Epidermal melanocyte (primary cell): ENCODE measurements around the gene MIXL1.
"Not testable (repeated sequence)": the region's sequence is repeated elsewhere in the genome, so short reads cannot be mapped to it uniquely, and the experiment has no call there.

Experiments used
- DNase-seq: peaks from one replicate; pipeline ENCODE4 v3.0.0; 2011; ENCODE audit warnings: low spot score; ENCODE audit not compliant: insufficient read length

The MIXL1 gene

GRCh38 chr1:226223157-226223785, at the start of gene MIXL1:
Gene MIXL1 (plus strand): TSS chr1:226223664. CDS start chr1:226223682, 18 bp downstream.
- no peak for DNase-seq

DNA sequence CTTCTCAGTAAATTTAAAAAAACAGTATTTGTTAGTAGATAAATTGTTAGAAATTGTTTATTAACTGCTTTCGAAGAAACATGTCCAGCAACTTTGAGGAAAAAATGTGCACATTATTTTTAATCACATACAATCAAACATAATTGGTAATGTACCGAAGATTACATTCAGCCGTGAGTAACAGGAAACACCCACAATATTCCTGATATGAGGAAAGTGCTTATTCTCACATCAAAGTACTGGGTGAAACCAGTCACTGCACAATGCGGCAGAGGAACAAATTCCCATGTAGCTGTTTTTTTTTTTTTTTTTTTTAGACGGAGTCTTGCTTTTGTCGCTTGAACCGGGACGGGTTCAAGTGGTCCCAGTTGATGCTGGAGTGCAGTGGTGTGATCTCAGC, 46.6 kb upstream of the MIXL1 start:
- no peak for DNase-seq

GRCh38 chr1:226181996-226182714, 41.3 kb upstream of the MIXL1 start:
- DNase-seq = no peak

DNA sequence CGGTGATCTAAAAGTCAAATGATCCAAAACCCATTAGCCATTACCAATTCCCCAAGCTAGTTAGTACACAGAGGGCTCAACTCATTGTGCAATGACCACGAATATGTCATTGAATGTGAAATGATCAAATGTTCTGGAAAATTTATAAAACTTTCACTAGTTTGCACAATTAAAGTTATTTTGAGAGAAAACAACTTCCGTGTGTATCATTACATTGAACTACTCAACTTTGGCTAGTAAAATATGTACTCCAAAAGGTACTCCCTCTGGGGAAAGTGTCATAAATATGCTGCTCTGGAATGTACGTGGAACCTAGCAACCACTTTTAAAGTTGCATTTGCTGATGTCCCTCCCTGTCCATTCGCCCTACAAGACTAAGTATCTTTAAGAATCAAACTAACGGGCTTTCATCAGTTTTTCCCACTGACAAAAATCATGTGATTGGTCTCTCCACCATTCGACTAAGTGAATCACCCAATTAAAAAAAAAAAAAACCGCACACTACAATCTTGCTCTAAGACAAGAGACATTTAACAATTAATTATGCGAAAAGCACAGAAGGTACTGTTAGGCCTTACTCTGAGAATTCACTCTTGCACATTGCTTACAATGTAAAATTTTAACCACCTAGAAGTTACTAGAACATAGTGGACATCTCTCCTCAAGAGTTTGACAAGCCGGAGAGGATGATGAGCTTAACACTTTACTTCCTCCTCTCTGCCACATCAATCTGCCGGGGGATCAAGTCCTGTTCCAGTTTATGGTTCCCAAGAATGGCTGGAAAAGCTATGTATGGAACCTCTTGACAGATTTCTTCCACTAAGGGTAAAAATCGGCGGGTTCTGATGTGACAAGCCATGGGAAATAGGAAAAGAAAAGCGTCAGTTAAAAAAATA, 38.1 kb upstream of the MIXL1 start:
- DNase-seq = no peak

- DNase-seq = peak; percentile 73
These were observed 37.1 kb upstream of the MIXL1 start, which contains the start of gene ACBD3 for GRCh38 chr1:226186124-226187018. Gene ACBD3 (minus strand): TSS chr1:226186741. CDS start chr1:226186675, 66 bp downstream.

- DNase-seq = no peak
These were observed 36.5 kb upstream of the MIXL1 start for GRCh38 chr1:226187019-226187322.

- no peak for DNase-seq
These were observed 36.1 kb upstream of the MIXL1 start for GRCh38 chr1:226187380-226187779.

- no peak for DNase-seq
These were observed 28.3 kb upstream of the MIXL1 start for GRCh38 chr1:226195144-226195543.

DNA sequence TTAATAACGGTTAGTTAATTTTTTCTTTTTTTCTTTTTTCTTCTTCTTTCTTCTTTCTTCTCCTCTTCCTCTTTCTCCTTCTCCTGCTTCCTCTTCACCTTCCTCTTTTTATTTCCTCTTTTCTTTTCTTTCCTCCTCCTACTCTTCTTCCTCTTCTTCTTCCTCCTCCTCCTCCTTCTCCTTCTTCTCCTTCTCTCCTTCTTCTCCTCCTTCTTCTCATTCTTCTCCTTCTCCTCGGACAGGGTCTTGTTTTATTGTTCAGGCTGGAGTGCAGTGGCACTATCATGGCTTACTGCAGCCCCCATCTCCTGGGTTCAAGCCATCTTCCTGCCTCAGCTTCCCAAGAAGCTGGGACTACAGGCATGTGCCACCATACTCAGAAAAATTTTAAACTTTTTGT, 23.5 kb upstream of the MIXL1 start:
- no peak for DNase-seq

- no peak for DNase-seq
These were observed 22.4 kb upstream of the MIXL1 start for GRCh38 chr1:226201029-226201593.

GRCh38 chr1:226202246-226202645, 21.2 kb upstream of the MIXL1 start:
- DNase-seq = no peak

GRCh38 chr1:226202666-226203065, 20.8 kb upstream of the MIXL1 start:
- DNase-seq = not testable (repeated sequence)

DNA sequence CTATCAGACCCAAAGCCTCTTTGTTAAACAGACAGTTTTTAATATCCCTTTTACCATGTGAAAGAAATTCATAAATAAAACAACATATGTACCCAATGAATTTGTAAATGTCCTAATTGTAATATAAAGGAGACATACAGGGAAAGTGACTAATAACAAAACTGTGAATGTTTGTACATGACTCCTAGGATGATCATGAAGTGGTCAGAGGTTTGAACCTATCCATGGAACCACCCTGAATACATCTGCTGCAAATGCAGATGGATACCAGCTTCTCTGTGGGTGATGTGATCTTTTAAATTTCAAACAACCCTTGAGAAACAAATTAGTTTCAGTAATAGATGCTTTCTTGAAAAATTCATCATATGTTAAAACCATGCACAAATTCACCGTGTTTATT, 20.2 kb upstream of the MIXL1 start:
- no peak for DNase-seq

DNA sequence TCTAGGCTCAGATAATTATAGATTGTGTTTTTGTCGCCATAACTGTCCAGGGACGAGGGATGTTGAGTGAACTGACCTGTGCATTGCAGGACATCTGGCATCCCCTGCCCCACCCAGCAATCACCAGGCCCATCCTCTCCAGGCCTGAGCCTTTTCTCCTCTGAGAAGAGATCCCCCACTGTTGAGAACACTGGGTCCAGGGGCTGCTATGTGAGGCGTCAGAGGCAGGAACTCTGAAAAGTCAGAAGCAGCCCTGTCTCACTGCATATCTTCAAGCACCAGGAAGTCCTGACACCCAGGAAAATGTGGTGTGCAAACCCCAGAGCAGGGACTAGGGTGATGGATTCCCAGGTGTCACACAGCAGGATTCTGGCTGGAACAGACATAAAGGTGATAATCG, 19.8 kb upstream of the MIXL1 start:
- no peak for DNase-seq

- no peak for DNase-seq
These were observed 19.3 kb upstream of the MIXL1 start for GRCh38 chr1:226204198-226204597.

DNA sequence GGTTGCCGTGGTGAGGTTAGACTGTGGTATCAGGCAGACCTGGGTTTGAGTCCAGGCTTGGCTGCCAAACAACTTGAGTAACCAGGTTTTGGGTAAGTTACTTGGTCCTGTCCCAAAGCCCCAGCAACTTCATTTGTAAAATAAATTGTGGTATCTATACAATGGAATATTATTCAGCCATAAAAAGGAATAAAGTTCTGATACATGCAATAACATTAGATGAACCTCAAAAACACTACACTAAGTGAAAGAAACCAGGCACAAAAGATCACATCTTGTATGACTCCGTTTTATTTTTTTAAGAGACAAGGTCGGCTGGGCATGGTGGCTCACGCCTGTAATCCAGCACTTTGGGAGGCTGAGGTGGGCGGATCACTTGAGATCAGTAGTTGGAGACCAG, 16.4 kb upstream of the MIXL1 start:
- DNase-seq = no peak

DNA sequence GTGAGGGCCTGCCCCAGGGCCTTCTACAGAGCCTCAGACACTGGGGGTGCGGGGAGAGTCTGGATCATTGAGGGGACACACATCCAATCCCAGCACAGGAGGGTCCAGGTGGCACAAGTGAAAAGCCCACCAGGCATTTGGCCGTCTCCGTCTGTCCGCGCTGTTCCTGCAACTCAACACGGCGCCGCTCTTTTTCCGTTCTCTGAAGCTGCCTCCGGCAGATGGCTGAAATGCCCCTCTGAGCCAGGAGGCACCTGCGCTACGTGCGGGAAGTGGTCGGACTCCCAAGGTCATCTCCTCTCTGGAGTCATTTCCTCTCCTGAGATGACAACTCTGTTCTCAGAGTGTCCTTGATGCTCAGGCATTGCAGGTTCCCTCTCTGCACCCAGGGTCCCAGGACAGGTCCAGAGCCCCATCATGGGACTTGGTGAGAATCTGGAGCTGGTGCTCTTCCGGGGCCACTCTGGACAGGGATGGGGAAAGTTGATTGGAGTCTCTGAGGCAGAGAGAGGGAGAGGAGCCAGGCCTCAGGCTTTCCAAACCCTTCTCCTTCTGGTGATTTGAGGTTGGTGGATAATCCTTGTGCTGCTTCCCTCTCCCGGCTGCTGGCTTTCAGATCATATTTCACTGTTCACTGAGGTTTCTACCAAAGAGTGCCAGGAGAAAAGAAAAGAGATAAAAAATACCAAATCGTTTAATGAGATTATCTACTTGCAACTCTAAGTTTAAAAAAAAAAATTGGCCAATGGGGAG, 14.0 kb upstream of the MIXL1 start:
- no peak for DNase-seq

GRCh38 chr1:226210571-226211176, 12.8 kb upstream of the MIXL1 start:
- DNase-seq = no peak

DNA sequence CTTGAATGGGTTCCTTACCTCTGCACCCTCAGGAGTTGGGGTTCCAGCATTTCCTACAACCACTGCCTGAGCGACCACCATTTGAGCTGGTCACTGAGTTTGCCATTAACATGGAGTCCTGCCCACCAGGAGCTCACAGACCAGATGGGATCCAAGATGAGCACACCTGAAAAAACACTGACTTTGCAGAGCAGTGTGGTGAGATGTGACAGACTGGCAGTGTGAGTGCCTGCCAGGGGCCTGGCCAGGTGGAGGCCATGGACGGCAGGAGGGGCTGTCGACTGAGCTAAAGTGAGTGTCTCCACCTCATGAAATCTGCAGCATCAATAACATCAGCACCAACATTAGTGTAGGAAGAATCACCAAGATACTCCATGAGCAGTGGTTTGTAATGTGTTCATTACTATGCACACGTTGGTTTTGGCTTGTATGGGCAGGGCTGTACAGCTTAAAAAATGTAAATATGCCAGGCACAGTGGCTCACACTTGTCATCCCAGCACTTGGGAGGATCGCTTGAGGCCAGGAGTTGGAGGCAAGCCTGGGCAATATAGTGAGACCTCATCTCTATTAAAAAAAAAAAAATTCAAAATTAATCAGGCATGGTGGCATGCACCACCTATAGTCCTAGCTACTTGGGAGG, 12.2 kb upstream of the MIXL1 start:
- no peak for DNase-seq
